Cardiac fibroblast (primary cell): ENCODE data around the gene CDH23.

Experiments
- DNase-seq, 2 donors: peaks; one replicate each; pipeline versions ENCODE4 v3.0.0 to v3.0.0-alpha.2; 2010; ENCODE audit warnings: low read depth in 2 of 2
- H3K4me3 ChIP-seq, 2 donors: replicated peaks in 1 of 2; 1 replicate in 1 of 2; 2 replicates in 1 of 2; pipeline ENCODE4 v1.5.1; 2011; ENCODE audit warnings: low read depth in 2 of 2, low read length in 2 of 2, mild to moderate bottlenecking in 2 of 2, moderate library complexity in 1 of 2
- TF ChIP-seq, protein P1 (sequence below): IDR thresholded peaks from one replicate; pipeline ENCODE4 v1.5.1; 2011; ENCODE audit warnings: low read depth, mild to moderate bottlenecking, low read length, inconsistent platforms

Gene CDH23

DNA sequence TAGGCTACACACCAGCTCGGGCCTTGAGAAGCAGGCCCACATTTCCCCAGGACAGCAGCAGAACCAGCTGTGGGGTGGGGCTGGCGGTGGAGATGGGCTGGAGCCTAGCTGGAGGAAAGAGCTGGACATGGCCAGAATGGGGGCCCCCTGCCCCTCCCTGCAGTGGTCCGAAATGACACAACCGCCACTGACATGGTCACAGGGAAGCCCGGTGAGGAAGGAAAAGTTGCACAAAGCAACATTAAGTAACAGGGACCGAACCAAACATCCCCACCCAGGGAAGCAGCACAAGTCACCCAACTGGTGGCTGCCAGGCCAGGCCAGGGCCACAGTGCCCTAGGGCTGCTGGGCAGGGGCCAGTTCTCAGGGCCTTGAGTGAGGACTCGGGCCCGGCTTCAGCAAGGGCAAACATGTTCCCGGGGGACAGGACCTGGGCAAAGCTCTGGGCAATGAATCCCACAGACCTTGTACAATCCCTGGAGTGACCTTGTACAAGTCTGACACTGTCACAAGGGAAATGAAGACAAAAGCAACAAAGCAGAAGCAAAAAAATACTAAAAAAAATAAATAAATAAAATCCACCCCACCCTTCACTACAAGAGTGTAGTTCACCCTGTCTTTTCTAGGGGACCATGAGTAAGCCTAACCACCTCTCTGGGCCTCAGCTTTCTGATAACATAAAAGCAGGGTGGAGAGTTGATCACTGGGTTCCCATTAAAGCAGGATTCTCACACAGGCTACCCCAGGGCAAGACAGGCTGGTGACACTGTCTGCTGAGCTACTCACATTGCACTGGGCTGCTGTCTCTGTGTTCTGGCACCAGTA lies 421.3 kb downstream of the CDH23 start:
- no peak for DNase-seq
- H3K4me3 ChIP-seq, result no peak overlapping the region
- TF ChIP-seq, protein P1, sequence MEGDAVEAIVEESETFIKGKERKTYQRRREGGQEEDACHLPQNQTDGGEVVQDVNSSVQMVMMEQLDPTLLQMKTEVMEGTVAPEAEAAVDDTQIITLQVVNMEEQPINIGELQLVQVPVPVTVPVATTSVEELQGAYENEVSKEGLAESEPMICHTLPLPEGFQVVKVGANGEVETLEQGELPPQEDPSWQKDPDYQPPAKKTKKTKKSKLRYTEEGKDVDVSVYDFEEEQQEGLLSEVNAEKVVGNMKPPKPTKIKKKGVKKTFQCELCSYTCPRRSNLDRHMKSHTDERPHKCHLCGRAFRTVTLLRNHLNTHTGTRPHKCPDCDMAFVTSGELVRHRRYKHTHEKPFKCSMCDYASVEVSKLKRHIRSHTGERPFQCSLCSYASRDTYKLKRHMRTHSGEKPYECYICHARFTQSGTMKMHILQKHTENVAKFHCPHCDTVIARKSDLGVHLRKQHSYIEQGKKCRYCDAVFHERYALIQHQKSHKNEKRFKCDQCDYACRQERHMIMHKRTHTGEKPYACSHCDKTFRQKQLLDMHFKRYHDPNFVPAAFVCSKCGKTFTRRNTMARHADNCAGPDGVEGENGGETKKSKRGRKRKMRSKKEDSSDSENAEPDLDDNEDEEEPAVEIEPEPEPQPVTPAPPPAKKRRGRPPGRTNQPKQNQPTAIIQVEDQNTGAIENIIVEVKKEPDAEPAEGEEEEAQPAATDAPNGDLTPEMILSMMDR, result no peak

DNA sequence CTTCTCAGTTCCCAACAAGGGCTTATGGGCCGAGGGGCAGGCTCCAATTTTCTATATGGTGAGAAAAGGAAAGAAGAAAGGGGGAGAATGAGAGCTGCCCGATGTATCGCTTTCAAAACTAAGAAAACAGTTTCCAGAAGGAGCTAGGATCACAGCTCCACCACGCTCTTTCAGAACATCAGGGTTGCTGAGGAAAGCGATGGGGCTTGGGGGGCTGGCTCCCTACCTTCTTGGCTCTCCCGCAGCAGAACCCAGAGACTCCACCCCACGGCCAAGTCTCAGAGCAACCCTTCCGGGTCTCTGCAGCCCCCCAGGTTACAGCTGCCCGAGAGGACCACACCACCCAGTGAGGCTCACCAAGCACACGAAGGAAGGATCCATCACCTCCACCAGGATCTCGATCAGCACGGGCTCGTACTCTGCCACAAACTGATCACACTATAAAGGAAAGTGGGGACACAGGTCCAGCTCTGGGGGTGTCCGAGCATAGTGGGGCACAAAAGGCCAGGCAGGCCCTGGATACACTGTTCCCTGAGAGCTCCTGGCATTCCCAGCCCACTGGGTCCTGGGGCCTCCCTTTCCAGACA lies 422.0 kb downstream of the CDH23 start:
- no peak overlapping the region for H3K4me3 ChIP-seq
- TF ChIP-seq, protein P1, result no peak
- DNase-seq, result no peak

DNA sequence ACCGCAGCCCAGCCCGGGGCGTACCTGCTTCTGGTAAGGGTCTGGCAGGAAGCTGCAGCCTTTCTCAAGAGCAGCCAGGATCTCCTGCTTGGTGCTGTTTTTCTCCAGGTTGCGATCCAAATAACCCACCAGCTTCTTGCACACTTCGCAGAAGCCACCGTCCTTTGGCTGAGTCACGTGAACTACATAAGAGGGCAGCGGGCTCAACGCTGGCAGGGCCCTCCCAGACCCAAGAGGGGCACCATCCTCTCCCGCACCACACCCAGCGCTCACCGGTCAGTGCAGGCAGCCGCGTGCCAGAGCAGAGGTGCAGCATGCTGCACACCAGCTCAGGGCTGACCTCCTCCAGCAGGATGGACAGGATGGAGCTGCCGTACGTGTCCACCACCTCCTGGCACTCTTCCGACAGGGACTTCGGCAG lies 422.7 kb downstream of the CDH23 start:
- no peak overlapping the region for H3K4me3 ChIP-seq

DNA sequence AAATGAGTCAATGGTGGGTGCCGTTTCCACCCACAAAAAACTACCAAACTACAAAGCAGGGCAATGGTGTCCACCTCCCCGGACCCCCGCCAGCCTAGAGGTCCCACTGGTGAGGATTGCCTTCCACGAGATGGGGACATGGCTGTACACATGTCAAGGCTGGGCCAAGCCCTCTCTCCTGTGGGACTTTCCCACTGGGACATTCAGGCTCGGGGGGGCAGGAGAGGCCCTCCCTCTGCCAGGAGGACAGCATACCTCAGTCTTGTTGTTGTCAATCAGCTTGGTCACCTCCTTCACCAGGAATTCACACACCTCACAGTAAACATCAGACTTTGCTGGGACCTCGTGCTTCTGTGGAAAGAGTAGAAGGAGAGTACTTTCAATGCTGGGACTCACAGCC lies 423.3 kb downstream of the CDH23 start:
- TF ChIP-seq, protein P1, result no peak
- DNase-seq, result no peak
- H3K4me3 ChIP-seq, result no peak overlapping the region

More for the DNA sequence above, 422.7 kb downstream of the CDH23 start:
- TF ChIP-seq, protein P1, result no peak
- no peak for DNase-seq

DNA sequence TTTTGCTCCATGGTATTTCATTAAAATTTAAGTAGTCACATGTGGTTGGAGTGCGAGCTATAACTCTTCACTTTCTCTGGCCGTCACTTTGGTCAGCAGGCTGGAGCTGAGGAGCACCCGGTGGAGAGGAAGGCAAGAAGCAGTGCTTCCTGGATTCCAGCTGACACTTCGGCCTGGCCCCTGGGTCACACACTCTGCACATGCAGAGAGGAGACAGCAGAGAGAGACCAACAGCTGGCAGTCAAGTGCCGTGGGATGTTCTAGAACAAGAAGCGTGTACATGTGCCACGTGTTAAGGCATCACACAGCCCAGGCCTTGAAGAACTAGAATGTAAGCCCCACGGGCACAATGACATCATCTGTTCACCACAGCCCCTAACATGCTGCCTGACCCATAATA lies 424.2 kb downstream of the CDH23 start:
- H3K4me3 ChIP-seq, result no peak overlapping the region
- DNase-seq, result no peak
- TF ChIP-seq, protein P1, result no peak

DNA sequence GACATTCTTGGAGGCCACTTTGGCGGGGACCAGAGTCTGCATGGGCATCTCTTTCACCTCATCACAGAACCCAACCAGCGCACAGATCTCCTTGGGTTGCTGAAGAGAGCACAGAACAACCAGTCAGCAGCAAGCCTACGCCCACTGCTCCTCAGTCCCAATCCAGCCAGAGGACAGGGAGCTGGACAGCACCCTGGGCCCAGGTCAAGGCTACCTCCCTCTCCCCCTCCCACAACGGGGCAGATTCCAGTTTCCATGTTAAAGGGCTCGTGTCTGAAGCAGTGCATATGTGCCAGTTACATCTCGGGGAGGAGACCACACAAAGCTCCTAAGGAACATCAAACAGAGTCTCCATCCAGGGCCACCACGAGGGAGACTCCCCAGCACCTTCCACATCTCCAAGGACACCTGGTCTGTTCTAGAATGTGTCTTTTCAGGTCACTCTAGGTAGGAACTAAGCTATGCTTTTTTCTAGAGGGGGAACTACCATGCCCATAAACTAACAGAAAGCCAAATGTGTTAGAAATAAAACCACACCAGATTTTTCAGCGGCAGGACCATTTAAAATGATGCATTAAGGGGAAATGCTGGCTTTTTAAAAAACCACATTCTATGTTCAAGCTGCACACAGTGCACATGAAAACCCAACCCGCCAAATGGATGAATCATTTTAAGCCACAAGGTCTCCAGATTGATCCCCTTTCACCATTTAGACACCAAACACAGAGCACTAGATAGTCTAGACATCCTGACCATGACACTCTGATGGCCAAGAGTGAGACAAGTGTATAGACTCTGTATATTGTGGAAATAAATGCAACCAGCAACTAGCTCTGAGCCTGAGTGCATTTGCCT lies 425.4 kb downstream of the CDH23 start:
- H3K4me3 ChIP-seq, result no peak overlapping the region
- no peak for DNase-seq
- TF ChIP-seq, protein P1, result no peak
